NB4 (cell line): ENCODE results near the gene MCM5.

Experiments
- MYC ChIP-seq: IDR thresholded peaks from 2 replicates; pipeline ENCODE4 v1.6.1; 2011; ENCODE audit warnings: low read depth, low read length
- TF ChIP-seq, protein P1 (sequence below): IDR thresholded peaks from one replicate; pipeline ENCODE4 v1.5.1; 2012; ENCODE audit warnings: low read depth, low read length

- TF ChIP-seq, protein P1, sequence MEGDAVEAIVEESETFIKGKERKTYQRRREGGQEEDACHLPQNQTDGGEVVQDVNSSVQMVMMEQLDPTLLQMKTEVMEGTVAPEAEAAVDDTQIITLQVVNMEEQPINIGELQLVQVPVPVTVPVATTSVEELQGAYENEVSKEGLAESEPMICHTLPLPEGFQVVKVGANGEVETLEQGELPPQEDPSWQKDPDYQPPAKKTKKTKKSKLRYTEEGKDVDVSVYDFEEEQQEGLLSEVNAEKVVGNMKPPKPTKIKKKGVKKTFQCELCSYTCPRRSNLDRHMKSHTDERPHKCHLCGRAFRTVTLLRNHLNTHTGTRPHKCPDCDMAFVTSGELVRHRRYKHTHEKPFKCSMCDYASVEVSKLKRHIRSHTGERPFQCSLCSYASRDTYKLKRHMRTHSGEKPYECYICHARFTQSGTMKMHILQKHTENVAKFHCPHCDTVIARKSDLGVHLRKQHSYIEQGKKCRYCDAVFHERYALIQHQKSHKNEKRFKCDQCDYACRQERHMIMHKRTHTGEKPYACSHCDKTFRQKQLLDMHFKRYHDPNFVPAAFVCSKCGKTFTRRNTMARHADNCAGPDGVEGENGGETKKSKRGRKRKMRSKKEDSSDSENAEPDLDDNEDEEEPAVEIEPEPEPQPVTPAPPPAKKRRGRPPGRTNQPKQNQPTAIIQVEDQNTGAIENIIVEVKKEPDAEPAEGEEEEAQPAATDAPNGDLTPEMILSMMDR: no peak
- no peak for TF ChIP-seq MYC
Observed at GRCh38 chr22:35431483-35432227, 31.7 kb downstream of the MCM5 start.
